HG02970 (cell line): ENCODE data around the gene WNT7B.

Source experiments
- ATAC-seq: cut with Tn5 transposase; IDR thresholded peaks from one replicate; pipeline ENCODE4 v1.9.1; 2021; ENCODE audit warnings: mild to moderate bottlenecking, moderate library complexity, moderate number of reproducible peaks; ENCODE audit not compliant: unreplicated experiment, low FRiP score

The WNT7B gene

GRCh38 chr22:45880091-45880715 is 96.8 kb downstream of the WNT7B start:
- no peak for ATAC-seq

GRCh38 chr22:45879552-45879949 is 97.4 kb downstream of the WNT7B start:
- ATAC-seq = no peak

DNA sequence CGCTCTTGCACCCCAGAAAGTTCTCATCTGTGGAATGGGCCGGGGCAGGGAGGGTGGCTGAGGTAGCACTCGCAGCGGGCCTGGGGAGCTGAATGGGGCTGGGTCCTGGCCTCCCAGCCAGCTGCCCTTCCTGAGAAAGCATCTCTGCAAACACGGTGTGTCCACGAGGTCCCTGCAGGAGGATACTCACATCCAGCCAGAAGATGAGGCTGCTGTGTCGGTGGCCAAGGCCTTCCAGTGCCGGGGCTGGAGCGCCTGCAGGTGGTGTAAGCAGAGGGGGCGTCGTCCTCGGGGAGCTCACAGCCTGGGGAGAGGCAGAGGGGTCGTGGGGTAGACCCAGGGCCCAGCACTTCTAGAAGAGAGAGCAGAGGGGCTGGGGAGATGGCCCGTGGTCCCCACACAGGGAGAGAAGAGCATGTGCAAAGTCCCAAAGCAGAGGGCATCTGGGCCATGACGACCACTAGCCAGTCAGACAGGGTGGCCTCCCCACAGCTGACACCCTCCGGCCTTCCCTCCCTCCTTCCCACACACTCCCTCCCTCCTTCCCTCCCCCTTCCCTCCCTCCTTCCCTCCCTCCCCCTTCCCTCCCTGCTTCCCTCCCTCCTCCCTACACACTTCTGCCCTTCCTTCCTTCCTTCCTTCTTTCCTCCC is 97.9 kb downstream of the WNT7B start:
- no peak for ATAC-seq

DNA sequence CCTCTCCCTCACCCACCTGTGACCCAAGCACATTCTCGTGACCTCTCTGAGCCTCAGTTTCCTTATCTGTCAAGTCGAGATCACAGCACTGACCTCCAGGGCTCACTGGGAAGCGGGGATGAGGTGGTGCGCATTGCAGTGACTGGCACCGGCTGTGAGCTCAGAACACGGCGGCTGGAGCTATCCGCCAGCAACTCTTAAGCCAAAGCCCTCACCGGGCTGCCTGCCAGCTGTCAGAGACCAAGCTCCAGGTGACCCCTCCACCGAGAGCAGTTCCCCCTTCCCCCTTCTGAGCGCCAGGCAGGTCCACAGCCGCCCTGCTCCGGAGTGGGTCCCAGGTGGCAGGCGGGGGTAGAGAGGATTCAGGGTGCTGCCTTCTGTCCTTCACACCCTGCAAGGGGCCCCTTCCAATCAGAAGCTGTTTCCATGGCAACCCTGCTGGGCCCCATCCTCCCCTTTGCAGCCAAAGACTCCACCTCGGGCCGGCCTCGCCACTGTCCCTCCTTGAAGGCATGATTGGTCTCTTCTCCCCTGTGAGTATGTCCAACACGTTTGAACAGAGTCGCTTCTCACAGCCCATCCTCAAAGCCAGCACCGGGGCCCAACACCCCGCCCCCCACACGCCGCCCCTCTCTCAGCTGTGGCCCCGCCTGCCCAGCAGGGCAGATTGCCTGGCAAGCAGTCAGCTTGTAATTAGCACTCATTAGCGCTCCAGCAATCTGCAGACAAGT is 98.7 kb downstream of the WNT7B start:
- no peak for ATAC-seq

- no peak for ATAC-seq
Observed at GRCh38 chr22:45877651-45878050, 99.3 kb downstream of the WNT7B start.

DNA sequence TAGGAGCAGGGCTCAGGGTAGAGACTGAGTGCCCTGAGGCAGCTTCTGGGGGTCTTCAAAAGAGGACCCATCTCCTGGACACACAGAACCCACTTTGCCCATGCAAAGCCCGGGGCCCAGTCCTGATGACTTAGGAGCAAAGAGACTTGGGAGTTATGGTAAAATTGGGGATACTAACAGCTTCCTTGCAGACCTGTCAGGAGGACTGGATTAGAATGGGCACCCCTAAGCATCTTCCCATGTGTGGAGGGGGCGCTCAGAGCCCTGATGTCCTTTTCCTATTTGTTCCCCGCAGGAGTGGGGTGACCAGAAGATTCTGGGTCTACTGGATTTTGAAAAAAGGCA is 100.0 kb downstream of the WNT7B start:
- ATAC-seq = no peak

GRCh38 chr22:45876136-45877035 is 100.6 kb downstream of the WNT7B start:
- ATAC-seq = no peak

DNA sequence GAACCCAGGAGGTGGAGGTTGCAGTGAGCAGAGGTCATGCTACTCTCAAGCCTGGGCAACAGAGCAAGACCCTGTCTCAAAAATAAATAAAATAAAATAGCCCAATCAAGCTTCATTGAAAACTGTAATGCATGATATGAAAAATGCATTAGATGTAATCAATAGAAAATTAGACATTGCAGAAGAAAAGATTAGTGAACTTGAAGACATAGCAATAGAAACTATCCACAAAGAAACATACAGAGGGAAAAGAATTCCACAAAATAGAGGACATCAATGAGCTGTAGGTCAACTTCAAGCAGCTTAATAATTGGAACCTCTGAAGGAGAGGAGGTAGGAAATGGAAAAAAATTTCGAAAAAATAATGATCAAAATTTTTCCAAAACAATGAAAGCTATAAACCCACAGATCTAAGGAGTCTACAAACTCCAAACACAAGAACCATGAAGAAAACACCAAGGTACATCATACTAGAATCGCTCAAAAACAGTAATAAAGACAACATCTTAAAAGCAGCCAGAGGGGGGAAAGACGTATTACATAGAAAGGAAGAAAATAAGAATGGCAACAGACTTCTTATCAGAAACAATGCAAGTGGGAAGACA is 104.2 kb downstream of the WNT7B start:
- ATAC-seq = no peak

DNA sequence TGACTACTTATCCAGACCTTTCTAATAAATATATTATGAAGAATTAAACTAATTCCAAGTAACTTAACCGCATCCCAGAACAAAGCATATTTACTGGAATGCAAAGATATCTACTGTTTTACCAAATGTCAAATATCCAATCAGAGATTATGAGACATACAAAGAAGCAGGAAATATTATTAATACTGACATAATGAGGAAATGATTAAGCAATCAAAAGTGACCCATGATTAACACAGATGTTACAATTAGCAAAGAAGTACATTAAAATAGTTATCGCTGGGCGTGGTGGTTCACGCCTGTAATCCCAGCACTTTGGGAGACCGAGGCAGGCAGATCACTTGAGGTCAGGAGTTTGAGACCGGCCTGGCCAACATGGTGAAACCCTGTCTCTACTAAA is 105.2 kb downstream of the WNT7B start:
- no peak for ATAC-seq
